Measurements from ENCODE around the gene CHMP1A.

The CHMP1A gene

DNA sequence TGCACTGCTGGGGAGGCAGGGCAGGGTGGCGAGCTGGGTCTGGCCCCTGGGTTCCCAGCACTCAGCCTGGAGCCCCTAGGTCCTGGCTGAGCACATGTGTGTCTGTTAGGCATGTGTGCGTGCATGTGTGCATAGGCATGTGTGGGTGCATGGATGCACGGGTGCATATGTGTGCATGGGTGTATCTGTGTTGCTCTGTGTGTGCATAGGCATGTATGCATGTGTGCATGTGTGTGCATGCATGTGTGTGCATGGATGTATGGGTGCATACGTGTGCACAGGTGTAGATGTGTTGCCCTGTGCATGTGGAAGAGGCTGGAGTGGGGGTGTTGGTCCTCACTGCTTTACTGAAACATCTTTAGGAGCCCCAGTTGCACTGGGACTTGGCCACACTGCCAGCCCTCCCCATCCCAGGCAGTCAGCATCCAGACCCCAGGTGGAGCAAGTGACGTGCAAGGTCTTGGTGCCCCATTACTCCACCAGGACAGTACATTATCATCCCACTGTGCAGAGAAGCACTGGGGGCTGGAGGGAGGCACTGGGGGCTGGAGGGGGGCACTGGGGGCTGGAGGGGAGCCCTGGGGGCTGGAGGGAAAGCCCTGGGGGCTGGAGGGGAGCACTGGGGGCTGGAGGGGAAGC, 54.4 kb downstream of the CHMP1A start:
- no peak for DNase-seq (ENCODE audit: low read depth in 2 of 2)

- peak; percentile 11 to 37 for DNase-seq (ENCODE audit: low read depth in 2 of 2)
These were observed 55.1 kb downstream of the CHMP1A start for GRCh38 chr16:89602273-89602951.

DNA sequence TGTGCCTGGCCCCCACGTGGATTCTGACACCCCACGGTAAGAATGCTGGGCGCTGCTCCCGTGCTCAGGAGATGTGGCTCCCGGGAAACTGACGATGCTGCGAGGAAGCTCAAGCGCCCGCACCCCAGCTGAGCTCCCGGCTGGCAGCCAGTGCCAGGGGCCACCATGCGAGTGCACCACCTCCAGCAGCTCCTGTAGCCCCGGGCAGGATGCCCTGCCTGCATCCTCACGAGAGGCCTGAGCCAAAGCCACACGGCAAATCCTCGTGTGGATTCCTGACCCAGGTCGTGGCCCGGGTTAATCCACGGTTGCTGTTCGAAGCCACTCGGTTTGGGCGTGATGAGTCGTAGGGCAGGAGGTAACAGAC, 55.6 kb downstream of the CHMP1A start:
- DNase-seq (ENCODE audit: low read depth in 2 of 2): no peak

- no peak for DNase-seq (ENCODE audit: low read depth in 2 of 2)
These were observed 56.6 kb downstream of the CHMP1A start for GRCh38 chr16:89600956-89601355.

GRCh38 chr16:89600427-89600826, 57.1 kb downstream of the CHMP1A start:
- no peak for DNase-seq (ENCODE audit: low read depth in 2 of 2)

GRCh38 chr16:89599902-89600301, 57.6 kb downstream of the CHMP1A start:
- no peak for DNase-seq (ENCODE audit: low read depth in 2 of 2)

DNA sequence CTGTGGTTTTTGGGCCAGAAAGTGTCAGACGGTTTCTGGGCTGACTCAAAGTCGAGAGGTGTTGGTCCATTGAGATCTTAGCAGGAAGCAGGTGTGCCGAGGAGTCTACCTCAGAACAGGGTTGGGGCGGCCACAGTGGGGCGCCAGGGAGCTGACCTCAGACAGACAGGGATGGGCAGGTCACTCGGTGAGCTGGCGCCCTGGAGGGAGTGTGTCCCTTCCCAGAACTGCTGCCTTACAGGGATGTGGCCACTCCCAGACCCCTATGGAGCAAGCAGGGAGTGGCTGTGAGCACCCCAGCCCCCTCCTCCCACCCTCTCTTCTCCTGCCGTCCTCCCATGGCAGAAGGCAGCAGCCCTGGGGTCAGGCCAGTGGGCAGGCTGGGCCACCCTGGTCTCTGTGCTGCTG, 58.1 kb downstream of the CHMP1A start:
- no peak for DNase-seq (ENCODE audit: low read depth in 2 of 2)

- no peak for DNase-seq (ENCODE audit: low read depth in 2 of 2)
These were observed 59.3 kb downstream of the CHMP1A start for GRCh38 chr16:89598199-89598598.

GRCh38 chr16:89596957-89597649, 60.4 kb downstream of the CHMP1A start:
- DNase-seq (ENCODE audit: low read depth in 2 of 2): no peak

DNA sequence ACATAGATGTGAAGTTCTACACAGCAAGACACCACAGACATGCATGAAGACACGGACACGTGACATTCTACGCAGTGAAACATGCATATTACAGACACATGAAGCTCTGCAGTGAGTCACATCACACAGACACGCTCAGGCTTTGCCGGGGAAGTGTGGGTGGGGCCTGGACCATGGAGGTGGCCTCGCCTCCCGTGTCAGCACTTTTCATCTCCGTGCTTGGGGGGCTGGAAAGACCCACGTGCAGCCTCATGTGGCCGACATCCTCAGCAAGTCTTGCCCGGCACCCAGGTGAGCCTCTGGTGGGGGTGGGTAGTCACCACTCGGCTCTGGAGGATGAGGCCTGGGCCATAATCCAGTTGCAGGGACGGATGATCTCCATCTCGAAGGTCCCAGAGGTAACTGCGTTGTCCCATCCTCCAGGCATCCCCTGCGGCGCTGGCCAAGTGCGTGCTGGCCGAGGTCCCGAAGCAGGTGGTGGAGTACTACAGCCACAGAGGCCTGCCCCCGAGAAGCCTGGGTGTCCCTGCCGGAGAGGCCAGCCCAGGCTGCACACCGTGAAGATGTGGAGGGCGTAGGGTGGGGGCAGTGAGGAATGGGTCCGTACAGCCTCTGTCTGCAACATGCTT, 61.3 kb downstream of the CHMP1A start:
- no peak for DNase-seq (ENCODE audit: low read depth in 2 of 2)

- DNase-seq (ENCODE audit: low read depth in 2 of 2): no peak
These were observed 62.0 kb downstream of the CHMP1A start for GRCh38 chr16:89595330-89596060.
